Astrocyte (in vitro differentiated cells and primary cell): ENCODE measurements around the gene RSL24D1.

Source experiments
- CTCF ChIP-seq: IDR thresholded peaks from 2 replicates; pipeline ENCODE4 v1.5.1; 2011; ENCODE audit warnings: low read depth, mild to moderate bottlenecking, inconsistent platforms, low read length, moderate library complexity; ENCODE audit not compliant: insufficient read depth
- EZH2 ChIP-seq: IDR thresholded peaks from 2 replicates; pipeline ENCODE4 v1.6.1; 2012; ENCODE audit warnings: mild to moderate bottlenecking, low read length, inconsistent platforms; ENCODE audit not compliant: insufficient read depth

GRCh38 chr15:55183679-55184078 lies 13.1 kb downstream of the RSL24D1 start:
- TF ChIP-seq CTCF (no peak), EZH2 (no peak)
